Astrocyte (in vitro differentiated cells and primary cell): ENCODE data around the gene KRTCAP2. TPM values are rescaled to one million over a fixed set of nuclear protein-coding genes. Genes with fewer than 3 reads are reported as not detected.

Experiments used
- DNase-seq: peaks from one replicate; pipeline ENCODE4 v3.0.0-alpha.2; 2010; ENCODE audit warnings: low read depth
- FAIRE-seq: peaks from 2 replicates; lab custom pipeline; 2011; peaks lifted over from hg19 to GRCh38; lab: Jason Lieb, UNC
- H2AFZ ChIP-seq: 2 replicates; pipeline ENCODE4 v1.6.0; 2012; ENCODE audit warnings: low read depth, low read length, inconsistent platforms
- H3K27ac ChIP-seq: 2 replicates; pipeline ENCODE4 v1.5.1; 2011; ENCODE audit warnings: low read depth, low read length, inconsistent platforms
- H3K27me3 ChIP-seq: 2 replicates; pipeline ENCODE4 v1.6.0; 2011; ENCODE audit warnings: low read length, inconsistent platforms; ENCODE audit not compliant: insufficient read depth
- H3K36me3 ChIP-seq: 2 replicates; pipeline ENCODE4 v1.5.1; 2011; ENCODE audit warnings: low read length, inconsistent platforms; ENCODE audit not compliant: insufficient read depth
- H3K4me1 ChIP-seq: 2 replicates; pipeline ENCODE4 v1.5.1; 2011; ENCODE audit warnings: low read length, inconsistent platforms; ENCODE audit not compliant: insufficient read depth
- H3K4me2 ChIP-seq: 2 replicates; pipeline ENCODE4 v1.6.0; 2012; ENCODE audit warnings: low read length, inconsistent platforms
- H3K4me3 ChIP-seq: 2 replicates; pipeline ENCODE4 v1.5.1; 2011; ENCODE audit warnings: low read depth, mild to moderate bottlenecking, low read length, inconsistent platforms; ENCODE audit not compliant: insufficient read depth
- H3K79me2 ChIP-seq: 2 replicates; pipeline ENCODE4 v1.6.0; 2012; ENCODE audit warnings: mild to moderate bottlenecking, low read length, inconsistent platforms; ENCODE audit not compliant: insufficient read depth
- H3K9ac ChIP-seq: 2 replicates; pipeline ENCODE4 v1.6.0; 2012; ENCODE audit warnings: mild to moderate bottlenecking, low read length, inconsistent platforms
- H3K9me3 ChIP-seq: 2 replicates; pipeline ENCODE4 v1.5.1; 2012; ENCODE audit warnings: low read depth, mild to moderate bottlenecking, low read length, inconsistent platforms; ENCODE audit not compliant: insufficient read depth
- H4K20me1 ChIP-seq: 2 replicates; pipeline ENCODE4 v1.6.0; 2012; ENCODE audit warnings: low read length, inconsistent platforms; ENCODE audit not compliant: insufficient read depth
- H3K27ac Mint-ChIP-seq: one replicate; pipeline ENCODE4 v1.8.0; 2021; ENCODE audit warnings: mild to moderate bottlenecking, mixed read lengths; ENCODE audit not compliant: unreplicated experiment
- H3K27me3 Mint-ChIP-seq: one replicate; pipeline ENCODE4 v1.8.0; 2021; ENCODE audit warnings: low read depth, mixed read lengths; ENCODE audit not compliant: unreplicated experiment
- H3K36me3 Mint-ChIP-seq: one replicate; pipeline ENCODE4 v1.8.0; 2021; ENCODE audit warnings: low read depth, mixed read lengths; ENCODE audit not compliant: unreplicated experiment
- H3K4me1 Mint-ChIP-seq: one replicate; pipeline ENCODE4 v1.8.0; 2021; ENCODE audit warnings: low read depth, mixed read lengths; ENCODE audit not compliant: unreplicated experiment
- H3K4me3 Mint-ChIP-seq: one replicate; pipeline ENCODE4 v1.8.0; 2021; ENCODE audit warnings: mild to moderate bottlenecking, moderate library complexity, mixed read lengths; ENCODE audit not compliant: unreplicated experiment
- H3K9me3 Mint-ChIP-seq: one replicate; pipeline ENCODE4 v1.8.0; 2021; ENCODE audit warnings: mild to moderate bottlenecking, mixed read lengths; ENCODE audit not compliant: unreplicated experiment
- EZH2 ChIP-seq: IDR thresholded peaks from 2 replicates; pipeline ENCODE4 v1.6.1; 2012; ENCODE audit warnings: mild to moderate bottlenecking, low read length, inconsistent platforms; ENCODE audit not compliant: insufficient read depth
- total RNA-seq: library from RNA; stranded (reverse); gene quantifications from 2 replicates; pipeline ENCODE4 v1.2.1, GENCODE V29; 2021
- TF ChIP-seq, protein P1 (sequence below): IDR thresholded peaks from 2 replicates; pipeline ENCODE4 v1.5.1; 2011; ENCODE audit warnings: low read depth, mild to moderate bottlenecking, inconsistent platforms, low read length, moderate library complexity; ENCODE audit not compliant: insufficient read depth

Gene KRTCAP2
- total RNA-seq, 1 donor from 2014 or later: 161 TPM

DNA sequence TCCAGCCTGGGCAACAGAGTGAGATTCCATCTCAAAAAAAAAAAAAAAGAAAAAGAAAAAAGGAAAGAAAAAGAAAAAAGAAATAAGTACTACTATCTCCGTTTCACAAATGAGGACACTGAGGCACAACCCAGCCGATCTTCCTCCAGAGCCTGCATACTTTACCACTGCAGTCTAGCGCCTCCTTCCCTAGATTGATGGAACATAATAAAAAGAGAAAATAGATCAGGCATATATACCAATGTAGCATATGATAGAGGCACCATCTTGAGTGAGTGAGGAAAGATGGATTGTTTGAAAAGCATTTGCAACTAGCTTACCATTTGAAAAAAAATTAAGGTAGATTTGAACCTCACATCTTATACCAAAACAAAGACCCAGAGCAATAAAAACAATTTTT, 27.6 kb downstream of the KRTCAP2 start:
- no peaks in the 10 kb centered on the region for H3K36me3 ChIP-seq
- TF ChIP-seq, protein P1, sequence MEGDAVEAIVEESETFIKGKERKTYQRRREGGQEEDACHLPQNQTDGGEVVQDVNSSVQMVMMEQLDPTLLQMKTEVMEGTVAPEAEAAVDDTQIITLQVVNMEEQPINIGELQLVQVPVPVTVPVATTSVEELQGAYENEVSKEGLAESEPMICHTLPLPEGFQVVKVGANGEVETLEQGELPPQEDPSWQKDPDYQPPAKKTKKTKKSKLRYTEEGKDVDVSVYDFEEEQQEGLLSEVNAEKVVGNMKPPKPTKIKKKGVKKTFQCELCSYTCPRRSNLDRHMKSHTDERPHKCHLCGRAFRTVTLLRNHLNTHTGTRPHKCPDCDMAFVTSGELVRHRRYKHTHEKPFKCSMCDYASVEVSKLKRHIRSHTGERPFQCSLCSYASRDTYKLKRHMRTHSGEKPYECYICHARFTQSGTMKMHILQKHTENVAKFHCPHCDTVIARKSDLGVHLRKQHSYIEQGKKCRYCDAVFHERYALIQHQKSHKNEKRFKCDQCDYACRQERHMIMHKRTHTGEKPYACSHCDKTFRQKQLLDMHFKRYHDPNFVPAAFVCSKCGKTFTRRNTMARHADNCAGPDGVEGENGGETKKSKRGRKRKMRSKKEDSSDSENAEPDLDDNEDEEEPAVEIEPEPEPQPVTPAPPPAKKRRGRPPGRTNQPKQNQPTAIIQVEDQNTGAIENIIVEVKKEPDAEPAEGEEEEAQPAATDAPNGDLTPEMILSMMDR: no peak
- TF ChIP-seq EZH2: no peak
- H3K4me1 ChIP-seq: no peaks in the 10 kb centered on the region
- no peak for DNase-seq
- no peak overlapping the region for H3K27ac ChIP-seq
- no peak overlapping the region for H3K4me3 Mint-ChIP-seq
- no peaks in the 10 kb centered on the region for H3K9me3 Mint-ChIP-seq
- no peaks in the 10 kb centered on the region for H4K20me1 ChIP-seq
- H3K9me3 ChIP-seq: no peaks in the 10 kb centered on the region
- H3K27me3 Mint-ChIP-seq: peaks cover 8% of the 10 kb centered on the region
- no peak overlapping the region for H3K4me3 ChIP-seq
- H3K36me3 Mint-ChIP-seq: no peaks in the 10 kb centered on the region
- H3K27ac Mint-ChIP-seq: no peak overlapping the region
- H3K4me1 Mint-ChIP-seq: peaks cover 2% of the 10 kb centered on the region
- H3K4me2 ChIP-seq: no peak overlapping the region
- H3K9ac ChIP-seq: no peak overlapping the region
- no peaks in the 10 kb centered on the region for H3K79me2 ChIP-seq
- H3K27me3 ChIP-seq: no peaks in the 10 kb centered on the region
- no peak overlapping the region for H2AFZ ChIP-seq
- no peak for FAIRE-seq

DNA sequence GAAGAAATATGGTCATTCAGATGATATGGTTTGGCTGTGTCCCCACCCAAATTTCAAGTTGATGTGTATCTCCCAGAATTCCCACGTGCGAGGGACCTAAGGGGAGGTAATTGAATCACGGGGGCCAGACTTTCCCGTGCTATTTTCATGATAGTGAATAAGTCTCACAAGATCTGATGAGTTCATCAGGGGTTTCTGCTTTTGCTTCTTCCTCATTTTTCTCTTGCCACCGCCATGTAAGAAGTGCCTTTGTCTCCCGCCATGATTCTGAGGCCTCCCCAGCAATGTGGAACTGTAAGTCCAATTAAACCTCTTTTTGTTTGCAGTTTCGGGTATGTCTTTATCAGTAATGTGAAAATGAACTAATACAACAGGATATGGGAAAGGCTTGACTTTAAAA, 31.4 kb downstream of the KRTCAP2 start:
- FAIRE-seq (no peak), DNase-seq (no peak)
- peaks cover 3% of the 10 kb centered on the region for H3K27me3 Mint-ChIP-seq
- H3K27ac Mint-ChIP-seq: no peak overlapping the region
- Histone ChIP-seq H2AFZ (no peak overlapping the region), H3K4me3 (no peak overlapping the region), H3K9me3 (no peaks in the 10 kb centered on the region), H3K79me2 (peaks cover 31% of the 10 kb centered on the region), H3K4me2 (no peak overlapping the region), H3K36me3 (peaks cover 3% of the 10 kb centered on the region), H3K27me3 (no peaks in the 10 kb centered on the region), H3K9ac (no peak overlapping the region), H4K20me1 (peaks cover 10% of the 10 kb centered on the region), H3K27ac (no peak overlapping the region), H3K4me1 (peaks cover 6% of the 10 kb centered on the region)
- TF ChIP-seq, protein P1: no peak
- TF ChIP-seq EZH2: no peak
- H3K36me3 Mint-ChIP-seq: peaks cover 2% of the 10 kb centered on the region
- peaks cover 14% of the 10 kb centered on the region for H3K4me1 Mint-ChIP-seq
- no peak overlapping the region for H3K4me3 Mint-ChIP-seq
- no peaks in the 10 kb centered on the region for H3K9me3 Mint-ChIP-seq

DNA sequence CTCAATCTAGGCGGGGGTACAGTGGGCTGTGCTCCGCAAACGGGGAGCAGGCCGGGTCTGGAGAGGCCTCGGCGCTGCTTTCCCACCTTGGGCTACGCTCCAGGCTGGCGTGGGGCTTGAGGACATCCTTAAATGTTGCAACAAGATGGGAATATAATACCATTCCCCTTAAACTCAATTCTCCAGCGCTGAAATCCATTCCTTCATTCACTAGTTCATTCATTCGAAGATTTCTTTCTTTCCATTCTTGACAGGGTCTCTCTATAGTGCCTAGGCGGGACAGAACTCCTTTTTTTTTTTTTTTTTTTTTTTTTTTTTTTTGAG, 32.5 kb downstream of the KRTCAP2 start:
- H3K4me1 Mint-ChIP-seq: peaks cover 16% of the 10 kb centered on the region
- peak overlapping the region; percentile 99 for H3K4me3 Mint-ChIP-seq

More for the DNA sequence above, 32.5 kb downstream of the KRTCAP2 start:
- H3K27me3 ChIP-seq: no peaks in the 10 kb centered on the region
- peak overlapping the region; percentile 96 for H3K9ac ChIP-seq
- no peaks in the 10 kb centered on the region for H3K9me3 ChIP-seq
- peak overlapping the region; percentile 97 for H3K27ac Mint-ChIP-seq
- TF ChIP-seq, protein P1: no peak
- TF ChIP-seq EZH2: no peak
- H3K4me2 ChIP-seq: peak overlapping the region; percentile 96
- H3K9me3 Mint-ChIP-seq: no peaks in the 10 kb centered on the region
- peaks cover 8% of the 10 kb centered on the region for H3K4me1 ChIP-seq
- peaks cover 3% of the 10 kb centered on the region for H3K36me3 ChIP-seq
- H2AFZ ChIP-seq: peak overlapping the region; percentile 91
- DNase-seq (no peak), FAIRE-seq (no peak)
- H4K20me1 ChIP-seq: peaks cover 10% of the 10 kb centered on the region
- peaks cover 2% of the 10 kb centered on the region for H3K36me3 Mint-ChIP-seq
- peaks cover 33% of the 10 kb centered on the region for H3K79me2 ChIP-seq
- no peaks in the 10 kb centered on the region for H3K27me3 Mint-ChIP-seq
- H3K27ac ChIP-seq: no peak overlapping the region
- peak overlapping the region; percentile 98 for H3K4me3 ChIP-seq
